SK-N-SH (cell line): Measurements from ENCODE around the gene LRMDA.

Experiments
- JUND ChIP-seq: IDR thresholded peaks from 2 replicates; pipeline ENCODE4 v1.4.0; 2012
- POLR2AphosphoS5 ChIP-seq: IDR thresholded peaks from 2 replicates; pipeline ENCODE4 v1.6.1; 2012; ENCODE audit warnings: low read depth, low read length
- RAD21 ChIP-seq: IDR thresholded peaks from 2 replicates; pipeline ENCODE4 v1.6.1; 2012; ENCODE audit warnings: mild to moderate bottlenecking, low read length
- SMC3 ChIP-seq: IDR thresholded peaks from 2 replicates; pipeline ENCODE4 v1.6.1; 2012; ENCODE audit warnings: low read depth, low read length, improper control_type of control experiment
- TF ChIP-seq, protein P1 (sequence below): fragments of 200-600 bp; sonication (generic); IDR thresholded peaks from 2 replicates; pipeline ENCODE4 v1.6.1; 2017; ENCODE audit warnings: antibody characterized with exemption, mild to moderate bottlenecking, moderate library complexity

DNA sequence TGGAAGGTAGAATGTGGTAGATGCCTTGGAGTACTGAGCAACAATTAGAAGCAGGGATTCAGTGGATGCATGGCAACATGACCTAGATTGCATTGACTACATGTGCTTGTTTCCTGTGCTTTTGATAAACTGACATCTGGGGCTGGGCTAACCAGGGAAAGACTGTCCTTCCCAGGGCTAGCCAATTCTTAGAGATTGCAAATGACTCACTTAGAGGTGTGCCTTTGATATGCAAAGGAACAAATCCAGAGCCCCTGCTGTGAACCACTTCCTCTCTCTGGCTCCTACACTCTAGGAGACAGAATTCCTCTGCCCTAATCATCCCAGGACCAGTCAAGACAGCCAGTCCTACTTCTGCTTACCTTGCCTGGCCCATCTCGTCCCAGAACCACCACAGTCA, 651.5 kb downstream of the LRMDA start:
- no peak for TF ChIP-seq POLR2AphosphoS5
- TF ChIP-seq, protein P1, sequence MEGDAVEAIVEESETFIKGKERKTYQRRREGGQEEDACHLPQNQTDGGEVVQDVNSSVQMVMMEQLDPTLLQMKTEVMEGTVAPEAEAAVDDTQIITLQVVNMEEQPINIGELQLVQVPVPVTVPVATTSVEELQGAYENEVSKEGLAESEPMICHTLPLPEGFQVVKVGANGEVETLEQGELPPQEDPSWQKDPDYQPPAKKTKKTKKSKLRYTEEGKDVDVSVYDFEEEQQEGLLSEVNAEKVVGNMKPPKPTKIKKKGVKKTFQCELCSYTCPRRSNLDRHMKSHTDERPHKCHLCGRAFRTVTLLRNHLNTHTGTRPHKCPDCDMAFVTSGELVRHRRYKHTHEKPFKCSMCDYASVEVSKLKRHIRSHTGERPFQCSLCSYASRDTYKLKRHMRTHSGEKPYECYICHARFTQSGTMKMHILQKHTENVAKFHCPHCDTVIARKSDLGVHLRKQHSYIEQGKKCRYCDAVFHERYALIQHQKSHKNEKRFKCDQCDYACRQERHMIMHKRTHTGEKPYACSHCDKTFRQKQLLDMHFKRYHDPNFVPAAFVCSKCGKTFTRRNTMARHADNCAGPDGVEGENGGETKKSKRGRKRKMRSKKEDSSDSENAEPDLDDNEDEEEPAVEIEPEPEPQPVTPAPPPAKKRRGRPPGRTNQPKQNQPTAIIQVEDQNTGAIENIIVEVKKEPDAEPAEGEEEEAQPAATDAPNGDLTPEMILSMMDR: no peak
- no peak for TF ChIP-seq RAD21
- no peak for TF ChIP-seq JUND
- TF ChIP-seq SMC3: no peak
